HUES6 (cell line): ENCODE data around the gene ITGA5.
A peak's percentile ranks its signal among the peaks of the same experiment; 100 is the strongest.

Experiments used
- H3K27ac ChIP-seq: 2 replicates; pipeline ENCODE4 v1.7.0; 2013; ENCODE audit warnings: low read depth, mild to moderate bottlenecking, low read length, inconsistent platforms
- H3K27me3 ChIP-seq: 2 replicates; pipeline ENCODE4 v1.6.1; 2013; ENCODE audit warnings: low read length; ENCODE audit not compliant: control insufficient read depth, insufficient read depth
- H3K36me3 ChIP-seq: 2 replicates; pipeline ENCODE4 v1.6.1; 2013; ENCODE audit warnings: low read length; ENCODE audit not compliant: control insufficient read depth, insufficient read depth
- H3K4me1 ChIP-seq: 2 replicates; pipeline ENCODE4 v1.6.1; 2013; ENCODE audit warnings: low read length; ENCODE audit not compliant: control insufficient read depth, insufficient read depth
- H3K4me3 ChIP-seq: 2 replicates; pipeline ENCODE4 v1.5.1; 2013; ENCODE audit warnings: low read depth, low read length
- H3K9ac ChIP-seq: one replicate; pipeline ENCODE4 v1.6.1; 2013; ENCODE audit warnings: mild to moderate bottlenecking, low read length
- H3K9me3 ChIP-seq: 2 replicates; pipeline ENCODE4 v1.6.1; 2013; ENCODE audit warnings: low read depth, low read length; ENCODE audit not compliant: control insufficient read depth, insufficient read depth

The ITGA5 gene

DNA sequence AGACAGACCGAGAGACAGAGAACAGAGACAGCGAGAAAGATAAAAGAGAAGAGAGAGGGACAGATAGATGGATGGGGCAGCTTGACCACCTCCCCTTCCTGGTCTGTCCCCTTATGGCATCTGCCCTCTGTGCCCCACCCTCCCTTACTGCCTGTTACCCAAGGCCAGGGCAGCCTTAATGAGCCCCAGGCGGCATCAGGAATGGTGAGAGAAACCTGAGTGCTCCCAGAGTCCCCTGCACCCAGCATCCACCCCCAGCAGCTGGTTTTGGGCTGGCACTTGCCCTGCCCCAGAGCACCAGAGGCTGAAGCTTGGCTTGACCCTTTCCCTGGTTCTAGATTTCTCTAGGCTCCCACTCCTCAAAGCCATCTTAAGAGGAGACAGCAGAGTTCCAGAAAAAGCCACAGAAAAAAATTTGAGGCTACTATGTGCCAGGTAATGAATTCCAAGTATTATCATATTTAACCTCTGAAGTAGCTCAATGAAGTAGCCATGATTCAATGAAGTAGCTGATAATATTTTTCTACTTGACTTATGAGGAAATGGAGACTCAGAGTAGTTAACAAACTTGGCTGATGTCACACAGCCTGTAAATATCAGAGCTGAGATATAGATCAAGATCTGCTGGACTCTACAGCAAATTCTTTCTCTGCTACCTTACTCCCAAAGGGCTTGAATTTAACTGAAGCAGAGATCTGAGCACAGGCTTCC is 32.5 kb downstream of the ITGA5 start:
- Histone ChIP-seq H3K27ac (no peak overlapping the region; the same call in 1 of the 2 replicates), H3K4me1 (peaks cover 68% of the 10 kb centered on the region), H3K27me3 (no peaks in the 10 kb centered on the region), H3K9ac (peak overlapping the region; percentile 29), H3K9me3 (no peaks in the 10 kb centered on the region), H3K4me3 (no peak overlapping the region; the same call in 1 of the 2 replicates), H3K36me3 (peaks cover 9% of the 10 kb centered on the region)

DNA sequence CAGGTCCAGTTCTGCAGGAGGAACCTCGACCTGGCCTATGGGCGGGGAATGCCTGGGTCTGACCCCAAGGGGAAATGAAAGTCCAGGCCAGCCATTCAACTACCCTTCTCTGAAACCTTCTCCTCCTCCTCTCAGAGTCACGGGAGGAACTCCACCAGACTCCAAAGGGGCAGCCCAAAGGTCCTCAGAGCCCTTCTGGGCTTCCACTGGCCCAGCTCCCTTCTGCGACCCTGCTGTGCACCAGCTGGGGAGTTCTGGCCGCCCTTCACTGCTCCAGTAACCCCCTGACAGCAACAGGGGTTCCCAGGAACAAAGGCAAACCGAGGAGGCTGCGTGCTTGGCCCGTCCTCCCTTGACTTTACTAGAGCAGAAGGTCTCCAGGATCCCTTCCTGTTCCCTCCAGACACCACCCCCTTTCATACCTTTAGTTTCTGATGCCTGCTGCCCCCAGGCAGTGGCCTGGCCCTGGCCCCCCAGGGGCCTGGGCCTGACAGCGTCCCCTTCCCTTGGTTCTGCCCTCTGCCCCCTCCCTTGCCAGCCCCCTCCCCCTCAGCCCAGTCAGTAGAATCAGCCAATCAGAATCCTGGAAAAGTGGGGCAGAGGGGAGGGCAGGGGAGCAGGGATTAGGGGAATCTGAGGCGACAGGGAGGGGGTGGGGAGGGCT is 33.7 kb downstream of the ITGA5 start:
- Histone ChIP-seq H3K9ac (no peak overlapping the region), H3K4me3 (peak overlapping the region; percentile 35), H3K9me3 (no peaks in the 10 kb centered on the region), H3K27me3 (no peaks in the 10 kb centered on the region), H3K27ac (peak overlapping the region; percentile 25; the same call in 1 of the 2 replicates), H3K4me1 (peaks cover 67% of the 10 kb centered on the region), H3K36me3 (peaks cover 9% of the 10 kb centered on the region)

DNA sequence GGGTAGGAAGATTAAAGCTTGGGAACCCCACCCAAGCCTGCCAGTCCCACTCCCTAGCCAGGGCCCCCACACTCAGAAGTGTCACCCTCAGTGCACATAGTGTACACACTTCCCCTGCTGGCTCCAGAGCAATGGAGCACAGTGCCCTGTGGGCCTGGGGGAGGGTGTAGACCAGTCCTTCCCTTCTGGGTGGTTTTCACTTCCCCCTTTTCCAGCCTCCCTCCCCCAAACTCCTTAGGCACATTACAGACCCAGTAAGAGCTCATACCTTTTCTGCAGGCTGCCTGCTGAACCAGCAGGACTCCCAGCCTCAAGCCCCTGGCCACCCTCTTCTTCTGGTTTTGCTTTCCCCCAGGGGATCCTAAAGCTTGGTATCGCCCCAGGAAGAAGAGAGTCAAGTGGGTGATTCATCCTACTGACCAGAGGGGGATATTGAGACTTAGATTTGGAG is 34.5 kb downstream of the ITGA5 start, which contains the start of gene ZNF385A:
Gene ZNF385A, minus strand, starts transcription at position 143 of the 451 bp plus-strand sequence. CDS start 219 bp downstream, outside the sequence.
- Histone ChIP-seq H3K9ac (no peak within 1 kb of the TSS), H3K4me1 (peaks cover 62% of the 10 kb centered on the region), H3K9me3 (no peaks in the 10 kb centered on the region), H3K36me3 (peaks cover 9% of the 10 kb centered on the region), H3K27me3 (no peaks in the 10 kb centered on the region), H3K27ac (peak within 1 kb of the TSS; percentile 25; the same call in 1 of the 2 replicates), H3K4me3 (peak within 1 kb of the TSS; percentile 35)

GRCh38 chr12:54383041-54383609 is 35.9 kb downstream of the ITGA5 start:
- Histone ChIP-seq H3K4me3 (no peak overlapping the region), H3K36me3 (peaks cover 9% of the 10 kb centered on the region), H3K27me3 (peaks cover 6% of the 10 kb centered on the region), H3K4me1 (peaks cover 58% of the 10 kb centered on the region), H3K27ac (no peak overlapping the region), H3K9ac (no peak overlapping the region), H3K9me3 (no peaks in the 10 kb centered on the region)

DNA sequence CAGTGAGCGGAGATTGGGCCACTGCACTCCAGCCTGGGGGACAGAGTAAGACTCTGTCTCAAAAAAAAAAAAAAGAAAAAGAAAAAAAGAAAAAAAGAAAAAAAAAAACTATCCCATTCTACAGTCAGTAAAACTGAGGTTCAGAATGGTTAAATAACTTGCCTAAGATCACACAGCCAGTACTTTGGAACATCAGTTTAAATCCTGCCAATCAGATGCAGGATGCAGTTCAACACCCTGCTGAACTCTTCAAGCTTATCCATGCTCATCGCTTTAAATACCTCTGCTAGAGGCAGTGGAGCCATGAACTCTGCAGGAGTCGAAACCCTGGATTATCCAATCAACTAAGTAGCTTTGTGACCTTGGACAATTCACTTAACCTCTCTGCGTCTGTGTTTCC is 37.9 kb downstream of the ITGA5 start:
- no peak overlapping the region for H3K27ac ChIP-seq
- H3K9me3 ChIP-seq, result no peaks in the 10 kb centered on the region
- H3K27me3 ChIP-seq, result peaks cover 16% of the 10 kb centered on the region
- H3K4me3 ChIP-seq, result no peak overlapping the region
- H3K4me1 ChIP-seq, result peaks cover 48% of the 10 kb centered on the region
- no peak overlapping the region for H3K9ac ChIP-seq
- H3K36me3 ChIP-seq, result peaks cover 9% of the 10 kb centered on the region

DNA sequence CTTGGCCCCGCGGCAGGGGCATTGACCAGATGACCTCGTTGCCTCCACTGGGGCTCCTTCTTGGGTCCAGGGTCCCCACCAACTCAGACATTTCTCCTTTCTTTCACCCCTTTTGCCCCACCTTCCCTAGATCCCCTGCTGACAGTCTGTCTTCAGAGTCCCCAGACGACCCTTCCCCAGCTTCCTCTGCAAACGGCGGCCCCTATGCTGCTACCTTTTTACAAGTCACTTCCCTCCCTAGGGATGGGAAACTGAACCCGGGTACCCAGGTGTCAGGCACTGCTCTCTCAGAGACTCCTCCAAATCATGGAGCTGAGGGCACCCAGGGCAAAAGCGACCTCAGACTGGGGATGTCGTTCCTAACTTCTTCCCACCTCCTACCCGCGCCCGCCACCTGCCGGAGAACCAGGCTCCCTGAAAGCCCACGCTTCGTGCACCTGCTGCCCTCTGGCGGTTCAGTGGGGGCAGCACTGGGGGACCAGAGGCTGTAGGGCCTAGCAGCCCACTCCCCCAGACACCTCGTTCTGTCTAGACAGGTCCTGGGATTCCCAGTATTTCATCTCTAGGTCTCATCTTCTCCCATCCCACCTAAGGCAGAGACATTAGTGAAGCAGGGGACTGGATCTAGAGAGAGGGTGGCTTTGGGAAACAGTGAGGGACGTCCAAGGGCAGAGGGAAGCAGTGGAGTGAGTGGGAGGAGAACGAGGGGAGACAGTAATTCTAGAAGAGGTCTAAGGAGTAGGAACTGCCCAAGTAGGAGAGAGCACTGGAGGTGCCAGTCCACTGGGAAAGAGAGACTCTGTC is 39.5 kb downstream of the ITGA5 start:
- Histone ChIP-seq H3K27me3 (peaks cover 18% of the 10 kb centered on the region), H3K27ac (no peak overlapping the region), H3K4me3 (peak overlapping the region; percentile 51), H3K4me1 (peaks cover 37% of the 10 kb centered on the region), H3K9ac (no peak overlapping the region), H3K9me3 (no peaks in the 10 kb centered on the region), H3K36me3 (peaks cover 12% of the 10 kb centered on the region)

DNA sequence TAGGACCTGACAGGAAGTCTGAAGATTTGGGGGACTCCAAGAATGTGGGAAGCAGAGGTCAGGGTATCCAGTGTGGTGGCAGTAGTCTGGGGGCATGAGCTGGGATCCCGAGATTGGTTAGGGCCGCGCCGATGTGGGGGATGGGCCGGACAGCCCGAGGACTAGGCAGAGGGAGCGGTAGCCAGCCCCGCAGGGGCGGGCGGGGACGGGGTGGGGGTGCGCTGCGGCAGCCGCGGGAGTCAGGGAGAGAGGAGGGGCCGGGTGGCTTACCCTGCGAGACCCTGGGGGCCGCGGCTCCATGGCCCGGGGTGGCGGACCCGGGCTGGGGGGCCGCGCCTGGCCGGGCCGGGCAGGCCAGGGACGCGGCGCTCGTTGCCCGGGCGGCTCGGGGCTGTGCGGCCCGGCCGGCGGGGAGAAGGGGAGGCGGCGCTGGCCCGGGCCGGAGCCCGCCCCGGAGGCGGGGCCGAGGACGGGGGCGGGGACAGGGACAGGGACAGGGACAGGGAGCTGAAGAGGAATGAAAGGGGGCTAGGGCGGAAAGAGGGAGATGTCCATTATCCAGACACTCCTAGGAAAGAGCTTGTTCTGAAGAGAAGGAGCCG is 40.2 kb downstream of the ITGA5 start:
- Histone ChIP-seq H3K4me1 (peaks cover 37% of the 10 kb centered on the region), H3K9ac (no peak overlapping the region), H3K27me3 (peaks cover 18% of the 10 kb centered on the region), H3K36me3 (peaks cover 13% of the 10 kb centered on the region), H3K9me3 (no peaks in the 10 kb centered on the region), H3K4me3 (peak overlapping the region; percentile 51), H3K27ac (no peak overlapping the region)

DNA sequence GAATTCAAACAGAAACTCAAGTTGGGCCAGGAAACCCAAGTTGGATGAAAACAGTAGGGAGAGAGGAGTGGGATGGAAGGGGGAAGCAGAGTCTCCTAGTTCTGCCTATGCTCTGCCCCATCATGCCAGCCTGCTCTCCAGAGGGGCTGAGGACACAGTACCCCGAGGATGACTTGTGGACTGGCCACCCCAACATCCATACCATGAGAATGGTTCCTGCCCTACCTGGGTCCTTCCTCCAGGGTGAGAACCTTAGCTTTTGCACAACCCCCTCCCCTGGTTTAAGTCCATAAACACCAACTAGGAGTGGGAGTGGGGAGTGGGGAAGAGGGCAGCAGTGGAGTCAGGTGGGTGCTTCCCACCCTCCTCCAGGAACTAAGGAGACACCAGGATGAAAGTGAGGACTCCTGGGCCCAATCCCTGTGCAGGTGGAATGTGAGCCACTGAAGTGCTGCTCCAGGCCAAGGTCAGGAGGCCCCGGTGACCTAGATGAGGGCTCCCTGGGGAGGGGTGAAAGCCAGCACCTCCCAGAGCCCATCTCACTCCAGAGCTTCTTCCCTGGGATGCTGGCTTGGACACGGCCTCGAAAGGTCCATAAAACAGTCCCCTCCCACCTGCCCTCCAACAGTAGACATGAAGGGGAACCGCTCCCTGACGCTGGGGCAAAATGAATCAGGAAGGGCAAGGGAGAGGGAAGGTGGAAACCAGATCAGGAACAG is 41.1 kb downstream of the ITGA5 start:
- no peak overlapping the region for H3K9ac ChIP-seq
- H3K36me3 ChIP-seq, result peaks cover 11% of the 10 kb centered on the region

GRCh38 chr12:54377007-54377406 is 42.1 kb downstream of the ITGA5 start:
- peaks cover 34% of the 10 kb centered on the region for H3K4me1 ChIP-seq
- no peak overlapping the region for H3K27ac ChIP-seq
- H3K27me3 ChIP-seq, result peaks cover 18% of the 10 kb centered on the region
- H3K4me3 ChIP-seq, result no peak overlapping the region
- no peaks in the 10 kb centered on the region for H3K9me3 ChIP-seq
- peaks cover 10% of the 10 kb centered on the region; the same call in 1 of the 2 replicates for H3K36me3 ChIP-seq
- no peak overlapping the region for H3K9ac ChIP-seq

More for the DNA sequence above, 41.1 kb downstream of the ITGA5 start:
- Histone ChIP-seq H3K4me3 (no peak overlapping the region), H3K4me1 (peaks cover 34% of the 10 kb centered on the region), H3K27me3 (peaks cover 18% of the 10 kb centered on the region), H3K27ac (no peak overlapping the region), H3K9me3 (no peaks in the 10 kb centered on the region)

- Histone ChIP-seq H3K4me3 (no peak overlapping the region), H3K9me3 (no peaks in the 10 kb centered on the region), H3K9ac (no peak overlapping the region), H3K27me3 (peaks cover 18% of the 10 kb centered on the region), H3K4me1 (peaks cover 34% of the 10 kb centered on the region), H3K36me3 (peaks cover 14% of the 10 kb centered on the region; the same call in 1 of the 2 replicates), H3K27ac (no peak overlapping the region)
Measured at GRCh38 chr12:54376596-54376995, 42.5 kb downstream of the ITGA5 start.
